Left renal pelvis (tissue), 4 donors: ENCODE measurements around the gene HRH2. TPM values are rescaled to one million over a fixed set of nuclear protein-coding genes. Genes with fewer than 3 reads are reported as not detected.

ENCODE experiments used
- polyA plus RNA-seq, 4 donors: library from polyadenylated mRNA; unstranded; fragments of 120-200 nt; gene quantifications; one replicate each; pipeline ENCODE4 v1.2.1, GENCODE V29; 2013; ENCODE audit not compliant: insufficient read length in 4 of 4

HRH2 gene
- polyA plus RNA-seq, 4 donors = 0.89 to 3.6 (median 3.0) TPM

Other genes starting within 250 kb of the HRH2 start
- under 1 TPM in 1 of 4 donors, not detected in 3; 0.06 TPM for gene DRD1, start 213.9 kb upstream of the HRH2 start, polyA plus RNA-seq
- gene SFXN1, start 179.5 kb upstream of the HRH2 start, polyA plus RNA-seq = 10 to 100 TPM; 32.9 to 49.0 (median 47.0) TPM
- gene CPLX2, start 213.5 kb downstream of the HRH2 start, polyA plus RNA-seq = under 1 TPM; 0.04 to 0.34 (median 0.22) TPM